Measurements from ENCODE around the gene CNTNAP2.

- no peak for TF ChIP-seq CTCF (conservative IDR thresholded peaks at IDR 0.05 in 1 of 2, IDR thresholded peaks at IDR 0.05 in 1 of 2; ENCODE audit: low read depth in 1 of 2, low read length in 2 of 2)
- TF ChIP-seq EZH2 (IDR thresholded peaks at IDR 0.05; ENCODE audit: low read length, missing control alignments), result no peak
Observed at GRCh38 chr7:148108381-148108780, 1991.8 kb downstream of the CNTNAP2 start.

All from fibroblast of lung (primary cell).